ENCODE results near the gene DOCK1.

DOCK1 gene

GRCh38 chr10:126917375-126917774 is 12.1 kb downstream of the DOCK1 start:
- DNase-seq (ENCODE audit: low read depth) = no peak
- TF ChIP-seq MYC (IDR thresholded peaks at IDR 0.05; ENCODE audit: low read depth, low read length) = no peak
- no peak for TF ChIP-seq MAX (IDR thresholded peaks at IDR 0.05; ENCODE audit: low read depth, low read length)
- no peak for TF ChIP-seq CTCF (IDR thresholded peaks at IDR 0.05; ENCODE audit: low read depth, low read length)
- no peak for TF ChIP-seq POLR2A (IDR thresholded peaks at IDR 0.05; ENCODE audit: extremely low read depth, insufficient read length)
- H3K4me3 ChIP-seq (ENCODE audit: low read depth, low read length) = no peak overlapping the region

- TF ChIP-seq MAX (IDR thresholded peaks at IDR 0.05; ENCODE audit: low read depth, low read length) (no peak), POLR2A (IDR thresholded peaks at IDR 0.05; ENCODE audit: extremely low read depth, insufficient read length) (no peak), CTCF (IDR thresholded peaks at IDR 0.05; ENCODE audit: low read depth, low read length) (no peak), MYC (IDR thresholded peaks at IDR 0.05; ENCODE audit: low read depth, low read length) (no peak)
- DNase-seq (ENCODE audit: low read depth) = no peak
- no peak overlapping the region for H3K4me3 ChIP-seq (ENCODE audit: low read depth, low read length)
Observed at GRCh38 chr10:126917975-126918908, 13.0 kb downstream of the DOCK1 start.

GRCh38 chr10:126919426-126919825 is 14.2 kb downstream of the DOCK1 start:
- DNase-seq (ENCODE audit: low read depth) = no peak
- TF ChIP-seq MAX (IDR thresholded peaks at IDR 0.05; ENCODE audit: low read depth, low read length) = no peak
- no peak for TF ChIP-seq POLR2A (IDR thresholded peaks at IDR 0.05; ENCODE audit: extremely low read depth, insufficient read length)
- TF ChIP-seq CTCF (IDR thresholded peaks at IDR 0.05; ENCODE audit: low read depth, low read length) = no peak
- TF ChIP-seq MYC (IDR thresholded peaks at IDR 0.05; ENCODE audit: low read depth, low read length) = no peak
- H3K4me3 ChIP-seq (ENCODE audit: low read depth, low read length) = no peak overlapping the region

GRCh38 chr10:126921162-126921561 is 15.9 kb downstream of the DOCK1 start:
- no peak overlapping the region for H3K4me3 ChIP-seq (ENCODE audit: low read depth, low read length)
- TF ChIP-seq MAX (IDR thresholded peaks at IDR 0.05; ENCODE audit: low read depth, low read length) (no peak), POLR2A (IDR thresholded peaks at IDR 0.05; ENCODE audit: extremely low read depth, insufficient read length) (no peak)
- DNase-seq (ENCODE audit: low read depth) = no peak

GRCh38 chr10:126921974-126922525 is 16.8 kb downstream of the DOCK1 start:
- TF ChIP-seq POLR2A (IDR thresholded peaks at IDR 0.05; ENCODE audit: extremely low read depth, insufficient read length) (no peak), MYC (IDR thresholded peaks at IDR 0.05; ENCODE audit: low read depth, low read length) (no peak), MAX (IDR thresholded peaks at IDR 0.05; ENCODE audit: low read depth, low read length) (no peak), CTCF (IDR thresholded peaks at IDR 0.05; ENCODE audit: low read depth, low read length) (no peak)
- no peak overlapping the region for H3K4me3 ChIP-seq (ENCODE audit: low read depth, low read length)
- no peak for DNase-seq (ENCODE audit: low read depth)

All from NB4 (cell line).